HG02973 (cell line): ENCODE results near the gene PAFAH1B2.
"Not testable (repeated sequence)": the region's sequence is repeated elsewhere in the genome, so short reads cannot be mapped to it uniquely, and the experiment has no call there.

ENCODE experiments used
- ATAC-seq: cut with Tn5 transposase; IDR thresholded peaks from one replicate; pipeline ENCODE4 v1.9.1; 2021; ENCODE audit warnings: moderate library complexity; ENCODE audit not compliant: unreplicated experiment

Gene PAFAH1B2

DNA sequence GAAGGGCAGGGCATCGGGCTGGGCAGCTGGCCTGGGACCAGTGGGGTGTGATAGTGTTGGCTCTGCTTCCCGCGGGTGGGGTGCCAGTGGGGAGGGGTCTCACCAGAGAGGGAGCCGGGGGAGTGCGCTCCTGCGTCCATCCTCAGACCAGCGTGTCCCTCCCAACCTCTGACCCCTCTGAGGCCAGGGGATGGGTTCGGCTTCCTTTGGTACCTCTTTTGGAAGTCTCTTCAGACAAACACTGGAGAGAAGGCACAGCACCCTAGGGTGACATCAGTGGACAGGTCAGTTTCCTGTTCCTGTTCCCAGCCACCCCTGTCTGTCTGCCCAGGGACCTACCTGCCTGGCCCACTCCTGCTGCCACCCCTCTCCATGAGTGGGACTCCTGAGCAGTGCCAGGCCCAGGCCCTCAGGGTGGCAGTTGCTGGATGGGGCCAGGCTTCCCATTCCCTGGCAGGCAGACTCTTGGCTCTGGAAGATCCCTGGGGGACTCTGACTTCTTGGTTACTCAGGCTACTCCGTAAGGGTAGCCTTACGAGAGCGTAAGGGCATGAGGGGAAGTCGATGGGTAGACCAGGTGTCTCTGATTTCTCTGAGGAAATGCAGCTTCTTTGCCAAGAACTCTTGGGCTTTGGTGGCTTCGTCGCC lies 57.7 kb downstream of the PAFAH1B2 start:
- no peak for ATAC-seq

DNA sequence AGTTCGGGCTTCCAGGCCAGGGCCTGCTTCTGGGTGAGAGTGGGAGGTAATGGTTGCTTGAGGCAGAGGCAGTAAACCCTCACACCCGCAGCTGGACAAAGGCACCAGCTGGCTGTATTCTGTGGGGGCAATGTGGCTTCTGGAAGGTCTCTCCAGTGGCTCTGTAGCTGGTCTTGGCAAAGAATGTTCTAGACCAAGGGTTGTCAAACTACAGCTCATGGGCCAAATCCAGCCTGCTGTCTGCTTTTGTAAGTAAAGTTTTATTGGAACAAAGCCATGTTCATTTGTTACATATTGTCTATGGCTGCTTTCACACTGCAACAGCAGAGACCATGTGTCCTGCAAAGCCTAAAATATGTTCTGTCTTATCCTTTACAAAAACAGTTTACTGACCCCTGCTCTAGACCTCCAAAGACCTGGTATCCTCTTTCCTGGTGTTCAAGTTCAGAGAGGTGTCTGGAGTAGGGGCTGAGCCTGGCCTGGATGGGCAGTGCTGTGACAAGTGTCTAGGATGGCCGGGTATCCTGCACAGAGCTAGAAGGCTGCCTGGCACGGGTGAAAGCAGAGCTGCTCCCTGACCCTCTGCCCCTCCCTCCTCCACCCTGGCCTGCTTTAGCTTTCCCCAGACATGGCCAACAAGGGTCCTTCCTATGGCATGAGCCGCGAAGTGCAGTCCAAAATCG lies 58.4 kb downstream of the PAFAH1B2 start:
- ATAC-seq = no peak

DNA sequence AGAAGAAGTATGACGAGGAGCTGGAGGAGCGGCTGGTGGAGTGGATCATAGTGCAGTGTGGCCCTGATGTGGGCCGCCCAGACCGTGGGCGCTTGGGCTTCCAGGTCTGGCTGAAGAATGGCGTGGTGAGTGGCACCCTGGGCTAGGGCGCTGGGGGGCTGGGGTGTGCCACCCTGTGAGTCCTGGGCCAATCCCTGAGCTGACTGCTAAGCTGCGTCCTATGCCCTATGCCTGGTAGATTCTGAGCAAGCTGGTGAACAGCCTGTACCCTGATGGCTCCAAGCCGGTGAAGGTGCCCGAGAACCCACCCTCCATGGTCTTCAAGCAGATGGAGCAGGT lies 59.0 kb downstream of the PAFAH1B2 start:
- ATAC-seq = no peak

DNA sequence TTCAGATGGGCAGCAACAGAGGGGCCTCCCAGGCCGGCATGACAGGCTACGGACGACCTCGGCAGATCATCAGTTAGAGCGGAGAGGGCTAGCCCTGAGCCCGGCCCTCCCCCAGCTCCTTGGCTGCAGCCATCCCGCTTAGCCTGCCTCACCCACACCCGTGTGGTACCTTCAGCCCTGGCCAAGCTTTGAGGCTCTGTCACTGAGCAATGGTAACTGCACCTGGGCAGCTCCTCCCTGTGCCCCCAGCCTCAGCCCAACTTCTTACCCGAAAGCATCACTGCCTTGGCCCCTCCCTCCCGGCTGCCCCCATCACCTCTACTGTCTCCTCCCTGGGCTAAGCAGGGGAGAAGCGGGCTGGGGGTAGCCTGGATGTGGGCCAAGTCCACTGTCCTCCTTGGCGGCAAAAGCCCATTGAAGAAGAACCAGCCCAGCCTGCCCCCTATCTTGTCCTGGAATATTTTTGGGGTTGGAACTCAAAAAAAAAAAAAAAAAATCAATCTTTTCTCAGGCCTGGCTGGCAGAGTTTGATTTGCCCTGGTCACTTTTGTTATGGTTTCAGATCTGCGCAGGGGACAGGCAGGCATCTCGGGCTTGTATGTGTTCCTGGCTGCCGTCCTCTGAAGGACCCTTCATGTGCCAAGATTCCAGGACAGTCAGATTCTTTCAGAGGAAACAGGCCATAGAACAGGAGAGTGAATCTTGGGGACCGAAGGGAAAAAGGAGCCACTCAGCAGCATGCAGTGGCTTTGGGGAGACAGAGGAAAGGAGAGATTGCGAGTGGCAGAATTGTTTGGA lies 60.4 kb downstream of the PAFAH1B2 start:
- no peak for ATAC-seq

DNA sequence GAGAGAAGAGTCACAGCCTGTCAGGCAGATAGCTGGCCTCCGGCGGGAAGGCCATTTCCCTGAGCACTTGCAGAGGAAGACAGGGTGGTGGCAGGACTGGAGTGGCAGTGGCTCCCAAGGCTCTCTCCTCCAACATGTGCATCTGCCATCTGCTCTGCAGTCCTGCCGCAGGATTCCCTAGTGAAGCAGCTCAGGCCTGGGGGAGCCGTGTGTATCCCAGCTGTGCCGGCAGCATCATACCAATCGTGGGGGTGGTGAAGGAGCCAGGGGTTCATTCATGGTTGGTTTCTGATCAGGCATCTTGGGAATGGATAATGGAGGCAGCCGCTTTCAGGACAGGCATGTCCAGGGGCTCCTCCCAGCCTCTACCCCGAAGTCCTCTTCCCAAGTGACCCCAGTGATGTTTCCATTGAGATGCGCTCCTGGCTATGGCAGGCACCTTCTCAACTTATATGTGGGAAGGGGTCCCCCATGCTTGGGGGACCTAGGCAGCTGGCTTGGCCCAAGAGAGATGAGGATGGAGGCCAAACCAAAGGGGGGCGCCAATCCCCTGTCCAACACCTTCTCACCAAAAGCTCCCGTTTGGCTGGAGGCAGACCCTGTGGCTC lies 61.2 kb downstream of the PAFAH1B2 start:
- no peak for ATAC-seq

DNA sequence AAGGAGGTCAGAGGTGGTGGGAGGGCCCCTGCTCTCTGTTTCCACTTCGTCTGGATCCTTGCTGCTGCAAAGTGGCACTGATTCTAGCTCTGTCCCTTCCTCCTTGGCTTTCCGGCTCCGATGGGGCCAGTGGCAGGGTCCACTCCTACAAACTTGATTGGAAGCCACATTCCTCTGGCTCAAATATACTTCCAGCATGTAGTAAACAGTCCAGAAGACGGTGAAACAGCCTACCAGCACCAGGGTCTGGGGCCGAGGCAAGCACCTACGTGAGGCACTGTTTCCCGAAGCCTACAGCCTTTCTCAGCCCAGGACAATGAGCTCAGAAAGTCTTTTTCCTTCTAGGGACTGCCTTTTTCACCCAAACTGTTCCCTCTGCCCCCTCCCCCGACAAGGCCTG lies 62.0 kb downstream of the PAFAH1B2 start:
- ATAC-seq = not testable (repeated sequence)

DNA sequence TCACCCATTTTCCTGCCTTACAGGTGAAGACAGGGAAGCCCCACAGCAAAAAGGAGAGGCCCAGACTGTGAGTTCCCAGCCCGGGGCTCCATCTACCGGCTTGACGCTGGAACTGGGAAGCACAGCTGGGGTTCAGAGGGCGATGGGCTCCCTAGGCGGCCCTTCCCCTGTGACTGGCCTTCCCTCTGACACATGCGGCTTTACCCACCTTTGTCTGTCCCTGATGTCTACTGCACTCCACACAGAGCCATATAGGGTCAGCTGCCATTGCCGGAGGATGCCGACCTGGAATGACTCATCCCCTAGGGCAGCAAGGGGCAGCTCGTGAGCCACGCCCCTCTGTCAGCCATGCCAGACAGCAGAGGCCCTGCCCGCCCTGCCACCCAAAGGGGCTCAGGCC lies 62.8 kb downstream of the PAFAH1B2 start:
- not testable (repeated sequence) for ATAC-seq

DNA sequence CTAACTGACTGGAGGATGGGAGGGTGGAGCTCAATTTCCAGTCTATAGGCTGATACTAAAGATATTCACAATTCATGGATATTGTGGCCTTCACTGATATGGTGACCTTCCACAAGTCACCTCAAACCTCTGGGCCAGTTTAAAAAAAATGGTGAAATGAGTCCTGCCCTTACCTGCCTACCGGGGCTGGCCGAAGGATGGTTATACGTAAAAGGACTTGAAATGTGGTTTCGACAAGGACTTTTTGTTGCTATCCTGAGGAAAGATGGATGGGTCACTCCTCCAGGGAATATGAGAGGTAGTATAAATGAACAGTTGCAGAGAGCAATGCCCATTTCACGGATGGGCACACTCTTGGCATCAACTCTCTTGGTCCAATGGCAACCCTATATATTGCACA lies 63.4 kb downstream of the PAFAH1B2 start:
- ATAC-seq = not testable (repeated sequence)

DNA sequence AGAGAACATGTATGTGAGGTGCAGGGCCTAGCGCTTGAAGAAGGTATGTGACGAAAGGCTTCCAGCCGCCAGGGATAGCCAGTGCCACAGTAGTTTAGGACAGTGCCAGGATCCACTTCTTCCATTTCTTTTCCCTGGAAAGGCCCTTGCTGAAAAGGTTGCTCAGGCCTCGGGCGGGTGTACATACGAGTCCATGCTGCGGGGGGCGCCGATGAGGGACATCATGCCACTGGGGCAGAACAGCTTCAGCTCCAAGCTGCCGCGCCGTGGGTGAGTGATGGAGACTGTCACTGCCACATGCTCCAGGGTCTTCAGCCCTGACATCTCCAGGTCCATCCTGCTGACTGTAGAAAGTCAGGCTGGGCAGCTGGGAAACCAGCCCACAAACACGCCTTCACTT lies 64.6 kb downstream of the PAFAH1B2 start:
- ATAC-seq = not testable (repeated sequence)

DNA sequence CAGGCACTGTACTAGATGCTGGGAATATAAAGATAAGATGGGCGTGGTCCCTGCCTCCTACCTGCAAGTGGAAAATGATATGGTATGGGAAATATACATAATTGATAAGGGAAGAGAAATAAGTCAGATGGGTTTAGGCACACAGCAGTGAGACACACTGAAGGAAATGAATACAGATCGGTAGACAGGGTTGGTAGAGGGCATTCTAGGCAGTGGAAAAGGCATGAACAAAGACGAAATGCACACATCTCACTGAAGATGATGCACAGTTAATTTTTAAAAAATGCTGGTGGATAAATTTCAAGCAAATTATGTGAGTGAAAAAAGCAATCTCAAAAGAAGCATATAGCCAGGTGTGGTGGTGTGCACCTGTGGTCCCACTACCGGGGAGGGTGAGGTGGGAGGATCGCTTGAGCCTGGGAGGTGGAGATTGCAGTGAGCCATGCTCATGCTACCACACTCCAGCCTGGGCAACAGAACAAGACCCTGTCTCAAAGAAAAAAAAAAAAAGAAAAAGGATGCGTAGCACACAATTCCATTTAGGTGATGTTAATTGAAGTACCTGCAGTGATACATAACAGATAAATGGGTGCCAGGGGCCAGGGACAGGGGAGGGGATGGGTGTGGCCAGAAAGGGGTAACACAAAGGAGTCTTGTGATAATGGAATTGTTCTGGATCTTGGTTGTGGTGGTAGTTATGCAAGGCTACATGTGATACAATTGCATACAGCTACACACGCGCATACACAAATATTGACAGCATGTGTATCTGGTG lies 65.5 kb downstream of the PAFAH1B2 start:
- not testable (repeated sequence) for ATAC-seq

DNA sequence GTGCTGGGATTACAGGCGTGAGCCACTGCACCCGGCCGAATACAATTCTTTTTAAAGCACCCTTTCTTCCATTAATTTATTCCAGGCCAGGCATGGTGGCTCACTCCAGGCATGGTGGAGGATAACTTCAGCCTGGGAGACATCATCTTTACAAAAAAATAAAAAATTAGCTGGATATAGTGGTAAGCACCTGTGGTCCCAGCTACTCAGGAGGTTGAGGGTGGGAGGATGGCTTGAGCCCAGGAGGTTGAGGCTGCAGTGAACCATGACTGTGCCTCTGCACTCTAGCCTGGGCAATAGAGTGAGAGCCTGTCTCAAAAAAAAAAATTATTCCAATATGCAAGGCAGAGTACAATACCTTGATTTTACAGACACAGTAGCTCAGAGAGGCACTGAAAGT lies 66.5 kb downstream of the PAFAH1B2 start:
- ATAC-seq = no peak

DNA sequence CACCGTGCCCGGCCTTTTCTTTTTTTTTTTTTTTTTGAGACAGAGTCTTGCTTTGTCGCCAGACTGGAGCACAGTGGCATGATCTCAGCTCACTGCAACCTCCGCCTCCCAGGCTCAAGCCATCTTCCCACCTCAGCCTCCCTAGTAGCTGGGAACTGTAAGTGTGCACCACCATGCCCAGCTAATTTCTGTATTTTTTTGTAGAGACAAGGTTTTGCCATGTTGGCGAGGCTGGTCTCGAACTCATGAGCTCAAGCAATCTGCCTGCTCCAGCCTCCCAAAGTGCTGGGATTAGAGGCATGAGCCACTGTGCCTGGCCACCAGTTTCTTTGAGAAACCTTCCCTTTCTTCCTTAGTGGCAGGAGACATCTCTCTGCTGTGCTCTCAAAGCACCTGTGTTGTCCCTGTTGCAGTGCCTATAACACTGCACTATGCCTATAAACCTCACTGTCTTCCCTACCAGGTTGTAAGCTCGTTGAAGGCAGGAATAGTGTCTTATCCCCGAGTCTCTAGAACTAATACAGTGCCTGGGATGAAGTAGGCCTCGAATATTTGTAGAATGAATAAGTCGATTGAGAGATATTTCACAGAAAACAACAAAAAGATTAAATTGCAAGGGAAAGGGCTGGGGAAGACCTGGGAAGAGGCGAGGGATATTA lies 68.7 kb downstream of the PAFAH1B2 start:
- no peak for ATAC-seq

DNA sequence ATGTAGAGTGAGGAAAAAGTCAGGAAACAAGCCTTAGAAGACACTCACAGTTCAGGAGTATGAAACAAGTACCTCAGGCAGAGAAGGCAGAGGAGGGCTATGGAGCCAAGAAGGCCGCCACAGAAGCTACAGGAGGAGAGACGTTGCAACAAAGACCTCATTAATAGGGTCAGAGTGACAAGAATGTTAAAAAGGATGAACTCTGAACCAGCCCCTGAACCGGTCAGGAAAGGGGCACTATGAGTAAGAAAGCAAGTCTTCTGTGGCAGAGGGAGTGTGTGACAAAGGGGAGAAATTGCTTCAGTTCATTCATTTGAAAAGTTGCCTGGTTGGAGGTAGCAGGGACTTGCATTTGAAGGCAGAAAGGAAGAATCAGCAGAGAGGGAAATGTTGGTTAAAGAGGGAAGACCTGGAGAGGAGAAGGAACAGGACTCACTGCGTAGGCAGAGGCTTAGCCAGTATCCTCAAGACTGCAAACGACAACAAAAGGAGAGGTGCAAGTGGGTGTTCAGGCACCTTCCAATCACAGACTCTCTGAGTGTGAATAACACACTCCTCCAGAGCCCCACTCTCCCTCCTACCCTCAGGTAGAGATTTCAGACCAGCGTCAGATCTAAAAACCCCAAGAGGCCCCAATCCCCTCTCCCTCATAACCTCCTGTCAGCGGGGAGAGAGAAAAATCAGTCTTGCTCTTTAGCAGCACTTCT lies 70.5 kb downstream of the PAFAH1B2 start:
- ATAC-seq = no peak

DNA sequence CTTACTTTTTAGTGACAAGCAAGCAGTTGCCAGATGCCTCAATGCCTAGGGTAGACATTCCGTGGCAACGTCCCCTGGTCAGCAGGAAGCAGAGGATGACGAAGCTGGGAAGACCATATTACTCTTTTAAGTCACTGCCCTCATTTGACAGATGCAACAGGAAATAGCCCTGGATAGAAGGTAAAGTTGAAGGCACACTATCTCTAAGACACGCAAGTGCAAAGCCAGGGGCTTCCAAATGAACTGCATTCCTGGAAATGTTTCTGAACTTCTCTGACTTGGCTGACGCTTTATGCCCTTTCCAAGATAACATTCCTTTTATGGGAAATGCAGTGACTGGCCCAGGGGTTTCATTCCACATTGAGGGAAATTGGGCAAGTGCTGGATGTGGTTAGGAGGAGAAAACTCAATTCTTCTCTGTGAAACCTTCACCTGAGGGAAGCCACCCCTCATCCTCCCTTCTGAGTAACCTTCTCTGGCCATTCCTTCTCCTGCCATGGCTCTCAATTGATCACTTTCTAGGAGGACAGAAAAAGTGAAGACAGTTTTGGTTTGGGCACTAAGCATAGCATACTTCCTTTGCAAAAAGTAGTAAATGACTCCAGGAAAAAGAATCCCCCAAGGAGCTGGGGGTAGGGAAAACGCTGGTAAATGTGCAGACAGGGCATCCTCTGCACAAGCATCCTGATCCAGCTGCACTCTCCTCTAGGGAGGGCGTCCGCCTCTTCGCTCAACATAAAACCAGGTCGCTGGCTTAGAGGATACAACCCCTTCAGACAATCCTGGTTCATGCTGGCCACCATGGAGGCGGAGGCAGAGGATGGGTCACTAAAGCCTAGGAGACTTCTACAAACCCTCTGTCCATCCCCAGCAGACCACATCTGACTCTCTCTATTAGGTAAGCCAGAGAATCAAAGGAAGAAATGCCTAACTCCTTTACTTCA lies 73.3 kb downstream of the PAFAH1B2 start:
- no peak for ATAC-seq

DNA sequence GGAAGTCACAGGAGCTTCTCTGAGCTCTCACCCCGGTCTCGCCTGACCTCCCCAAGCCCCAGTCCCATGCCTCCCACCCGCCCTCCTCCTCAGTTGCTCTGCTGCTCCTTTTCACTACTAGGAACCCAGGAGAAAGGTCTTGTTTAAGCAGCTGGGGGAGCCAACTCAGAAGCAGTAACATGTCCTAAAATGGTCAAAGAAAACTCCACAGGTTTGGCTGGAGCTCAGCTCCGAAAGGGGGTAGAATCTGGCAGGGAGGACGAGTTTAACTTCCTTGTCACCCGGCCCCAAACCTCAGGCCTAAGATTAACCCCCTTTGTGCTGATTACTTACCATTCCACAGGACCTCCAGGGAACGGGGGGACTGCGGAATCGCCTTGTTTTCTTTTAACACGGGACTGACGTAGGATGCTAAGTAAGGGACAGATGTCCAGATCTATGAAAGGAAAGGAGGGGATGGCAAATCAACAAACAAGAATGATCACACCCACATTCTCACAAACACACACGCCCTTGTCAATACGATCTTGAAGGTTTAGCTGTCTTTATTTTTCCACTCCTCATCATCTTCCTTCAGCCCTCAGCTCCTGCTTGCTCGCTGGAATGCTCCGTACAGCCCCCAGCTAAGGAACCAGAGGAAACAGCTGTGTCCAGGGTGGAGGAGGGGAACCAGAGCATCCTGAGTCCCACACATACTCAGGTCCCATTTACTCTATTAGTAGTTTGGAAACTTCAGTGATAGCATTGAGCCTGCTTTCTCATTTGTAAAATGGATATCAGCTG lies 74.2 kb downstream of the PAFAH1B2 start:
- ATAC-seq = no peak

DNA sequence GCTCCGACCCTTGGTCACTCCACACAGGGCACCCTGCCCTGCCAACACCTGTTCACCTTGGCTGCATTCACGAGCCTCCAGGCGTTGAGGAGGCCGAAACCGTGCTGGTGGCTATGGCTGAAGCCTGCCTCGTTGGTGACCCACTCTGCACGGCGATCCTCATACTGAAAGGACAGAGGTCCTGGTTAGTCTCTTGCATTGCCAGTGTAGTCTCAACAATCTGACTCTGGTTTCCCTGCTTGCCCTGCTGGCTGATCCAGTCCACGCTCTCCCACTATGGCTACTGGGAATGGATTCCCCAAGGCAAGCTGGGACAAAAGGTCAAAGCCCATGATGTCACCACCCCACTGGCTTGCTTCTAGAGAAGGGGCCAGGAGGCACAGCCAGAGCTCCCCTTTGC lies 74.9 kb downstream of the PAFAH1B2 start:
- ATAC-seq = no peak

DNA sequence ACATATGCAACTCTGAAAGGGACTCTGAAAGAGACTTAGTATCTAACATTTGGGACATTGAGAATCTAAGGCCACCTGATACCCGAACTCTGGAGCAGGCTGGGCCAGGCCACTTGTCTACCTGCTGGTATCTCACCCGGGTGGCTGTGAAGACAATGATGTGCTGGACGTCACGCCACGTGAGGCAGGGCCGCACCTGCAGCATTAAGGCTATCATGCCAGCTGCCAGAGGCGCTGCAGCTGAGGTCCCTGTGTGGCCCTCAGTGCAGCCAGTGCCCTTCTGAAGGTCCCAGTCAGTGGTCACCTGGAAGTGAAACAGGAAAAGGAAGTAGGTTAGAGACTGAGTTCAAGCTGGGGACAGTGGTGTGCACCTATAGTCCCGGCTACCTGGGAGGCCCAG lies 75.4 kb downstream of the PAFAH1B2 start:
- ATAC-seq = no peak

DNA sequence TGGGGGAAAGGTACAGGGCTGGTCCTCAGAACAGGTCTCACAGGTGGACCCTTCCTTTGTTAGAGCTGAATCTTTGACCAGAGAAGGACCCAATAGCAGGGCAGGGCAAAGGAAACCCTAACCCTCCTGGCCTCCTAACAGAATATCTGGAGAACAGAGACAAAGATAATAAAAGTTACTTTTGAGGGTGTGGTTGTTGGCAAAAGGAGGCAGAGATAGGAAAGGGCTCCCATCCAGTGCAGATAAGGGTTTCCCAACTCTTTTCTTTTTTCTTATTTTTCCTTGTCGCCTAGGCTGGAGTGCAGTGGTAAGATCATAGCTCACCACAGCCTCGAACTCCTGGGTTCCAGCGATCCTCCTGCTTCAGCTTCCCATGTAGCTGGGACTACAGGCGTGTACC lies 75.9 kb downstream of the PAFAH1B2 start:
- ATAC-seq = no peak
